ENCODE data around the gene DUSP3.
A peak's percentile ranks its signal among the peaks of the same experiment; 100 is the strongest.

DUSP3 gene

DNA sequence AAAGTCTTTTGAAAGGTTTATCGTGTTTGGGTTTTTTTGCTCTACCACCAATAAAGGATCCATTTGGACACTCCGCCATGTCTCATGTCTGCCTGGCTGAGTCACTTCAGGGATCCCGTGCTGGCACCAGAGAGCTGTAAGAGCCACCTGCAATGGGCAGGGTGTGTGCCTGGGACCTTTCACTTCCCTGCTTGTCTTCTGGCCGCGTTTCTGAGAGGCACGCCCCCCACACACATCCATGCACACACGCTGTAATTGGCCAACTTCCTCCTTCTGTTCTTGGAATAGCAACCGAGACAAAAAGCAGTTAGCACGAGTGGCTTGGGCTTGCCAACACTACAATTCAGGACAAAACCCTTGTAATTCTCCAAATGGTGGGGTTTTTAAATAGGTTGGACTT, 10.4 kb downstream of the DUSP3 start:
- DNase-seq (ENCODE audit: low spot score) = no peak

DNA sequence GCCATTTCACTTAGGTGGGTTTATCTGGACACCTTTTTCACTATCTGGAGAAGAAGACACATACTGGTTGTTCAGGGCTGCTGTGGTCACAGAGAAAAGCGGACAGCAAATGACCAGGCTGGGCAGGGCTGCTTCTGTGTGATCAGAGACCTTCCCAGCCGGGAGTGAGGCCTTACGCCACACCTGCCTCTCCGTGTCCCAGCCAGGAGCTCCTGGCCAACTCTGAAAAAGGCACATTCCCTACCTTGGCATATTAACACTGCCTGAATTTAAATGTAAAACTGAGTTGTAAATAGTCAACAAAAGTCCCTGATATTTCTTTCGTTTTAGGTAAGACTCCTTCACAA, 11.1 kb downstream of the DUSP3 start:
- no peak for DNase-seq (ENCODE audit: low spot score)

DNA sequence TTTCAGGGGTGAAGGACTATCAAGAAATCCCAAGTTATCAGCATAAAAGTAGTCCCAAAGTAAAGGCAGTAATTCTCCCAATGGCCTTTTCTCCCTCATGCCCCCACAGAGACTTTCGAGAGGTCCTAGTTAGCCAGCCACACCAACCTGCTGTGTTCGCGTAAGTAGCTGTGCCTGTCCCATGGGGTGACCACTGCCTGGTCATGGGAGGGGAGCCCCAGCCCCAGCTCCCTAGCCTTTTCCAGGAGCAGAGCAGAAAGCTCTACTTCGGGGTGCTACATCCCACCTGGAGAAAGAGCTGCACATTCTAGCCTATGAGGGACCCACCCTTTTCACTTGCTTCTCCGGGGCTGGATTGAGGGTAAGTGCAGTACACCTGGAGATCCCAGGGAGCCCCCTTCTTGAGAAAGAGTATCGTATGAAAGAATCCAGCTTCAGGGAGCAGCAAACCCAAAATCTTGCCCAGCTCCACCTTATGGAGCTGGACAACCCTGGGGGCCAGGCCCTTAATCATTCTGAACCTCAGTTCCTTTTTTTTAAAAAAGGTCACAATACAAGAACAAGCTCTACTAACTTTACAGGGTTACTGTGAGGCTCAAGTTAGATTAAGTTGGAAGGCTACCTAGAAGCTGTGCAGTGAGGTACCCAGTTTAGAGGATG, 11.6 kb downstream of the DUSP3 start:
- DNase-seq (ENCODE audit: low spot score) = no peak

DNA sequence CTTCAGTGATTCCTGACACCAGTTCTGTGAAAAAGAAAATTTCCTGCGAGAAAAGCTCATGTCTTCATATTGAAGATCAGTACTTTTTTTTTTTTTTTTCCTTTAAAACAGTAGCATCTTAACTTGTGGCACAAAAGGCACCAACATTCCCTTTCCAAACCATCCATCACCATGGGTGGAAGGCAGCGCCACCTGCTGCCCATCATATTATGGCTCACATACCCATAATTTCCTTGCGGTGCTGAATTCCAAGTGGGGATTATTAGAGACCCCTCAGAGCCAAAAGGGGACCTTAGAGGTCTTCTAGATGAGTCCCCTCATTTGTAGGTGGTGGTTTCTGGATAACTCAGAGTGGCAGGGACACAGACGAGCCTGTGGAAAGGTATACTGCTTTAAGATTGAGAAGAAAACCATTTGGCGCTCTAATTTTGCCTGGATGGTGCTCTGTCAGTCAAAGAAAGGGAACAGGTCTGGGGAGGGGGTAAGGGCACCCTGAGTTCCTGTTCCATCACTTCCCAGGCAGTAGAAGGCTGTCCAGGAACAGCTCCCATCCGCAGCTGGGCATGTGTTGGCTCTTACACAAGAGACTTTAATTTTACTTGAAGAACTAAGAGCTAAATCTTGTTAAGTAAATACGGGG, 12.2 kb downstream of the DUSP3 start:
- no peak for DNase-seq (ENCODE audit: low spot score)

DNA sequence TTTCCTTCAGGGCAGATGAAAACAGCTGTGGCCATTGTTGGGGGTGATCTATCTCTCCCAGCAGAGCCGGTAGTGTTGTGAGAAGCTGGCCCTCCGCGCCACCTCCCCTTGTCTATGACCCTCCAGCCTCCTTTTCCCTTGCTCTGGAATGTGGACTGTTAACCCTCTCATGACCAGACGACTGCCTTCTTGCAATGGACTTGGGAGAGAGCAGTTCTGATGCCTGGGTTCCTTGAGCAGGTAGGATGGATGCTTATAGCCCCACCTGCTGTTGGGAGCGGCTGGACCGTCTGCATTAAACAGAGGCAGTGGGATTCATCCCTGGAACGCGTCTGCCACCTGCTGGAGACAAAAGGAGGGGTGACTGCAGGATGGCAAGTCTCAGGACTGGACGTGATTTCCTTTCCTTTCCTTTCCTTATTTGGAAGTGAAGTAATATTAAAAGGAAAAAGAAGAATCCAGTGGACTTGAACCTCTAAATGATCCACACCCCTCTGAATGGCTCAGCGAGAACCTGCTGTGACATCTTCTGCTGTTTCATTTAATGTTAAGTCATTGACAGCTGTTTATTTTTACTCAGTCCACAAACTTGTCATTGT, 18.4 kb downstream of the DUSP3 start:
- DNase-seq (ENCODE audit: low spot score) = peak; percentile 91

GRCh38 chr17:43759836-43760235, 18.9 kb downstream of the DUSP3 start:
- DNase-seq (ENCODE audit: low spot score) = no peak

GRCh38 chr17:43758497-43759174, 20.1 kb downstream of the DUSP3 start, which contains the start of gene SOST:
TSS of gene SOST (minus strand) at chr17:43758791. CDS start at chr17:43758741, 50 bp downstream.
- no peak for DNase-seq (ENCODE audit: low spot score)

GRCh38 chr17:43758086-43758485, 20.7 kb downstream of the DUSP3 start:
- no peak for DNase-seq (ENCODE audit: low spot score)

- DNase-seq (ENCODE audit: low spot score) = no peak
Observed at GRCh38 chr17:43757171-43757660, 21.6 kb downstream of the DUSP3 start.

- DNase-seq (ENCODE audit: low spot score) = no peak
Observed at GRCh38 chr17:43756201-43756600, 22.6 kb downstream of the DUSP3 start.

DNA sequence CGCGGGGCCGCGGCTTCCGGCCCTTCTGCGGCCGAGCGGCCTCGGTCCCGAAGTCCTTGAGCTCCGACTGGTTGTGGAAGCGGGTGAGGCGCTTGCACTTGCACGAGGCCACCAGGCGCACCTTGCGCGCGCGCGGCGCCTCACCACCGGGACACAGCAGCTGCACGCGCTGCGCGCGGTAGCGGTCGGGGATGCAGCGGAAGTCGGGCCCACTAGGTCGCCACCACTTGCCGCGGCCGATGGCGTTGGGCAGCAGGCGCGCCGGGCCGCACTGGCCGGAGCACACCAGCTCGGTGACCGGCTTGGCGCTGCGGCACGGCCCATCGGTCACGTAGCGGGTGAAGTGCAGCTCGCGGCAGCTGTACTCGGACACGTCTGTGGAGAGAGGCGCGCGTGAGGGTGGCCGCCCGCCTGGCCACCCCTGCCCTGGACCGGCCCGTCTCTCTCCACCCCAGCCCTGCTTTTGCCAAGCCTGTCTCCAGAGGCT, 23.3 kb downstream of the DUSP3 start:
- DNase-seq (ENCODE audit: low spot score) = no peak

DNA sequence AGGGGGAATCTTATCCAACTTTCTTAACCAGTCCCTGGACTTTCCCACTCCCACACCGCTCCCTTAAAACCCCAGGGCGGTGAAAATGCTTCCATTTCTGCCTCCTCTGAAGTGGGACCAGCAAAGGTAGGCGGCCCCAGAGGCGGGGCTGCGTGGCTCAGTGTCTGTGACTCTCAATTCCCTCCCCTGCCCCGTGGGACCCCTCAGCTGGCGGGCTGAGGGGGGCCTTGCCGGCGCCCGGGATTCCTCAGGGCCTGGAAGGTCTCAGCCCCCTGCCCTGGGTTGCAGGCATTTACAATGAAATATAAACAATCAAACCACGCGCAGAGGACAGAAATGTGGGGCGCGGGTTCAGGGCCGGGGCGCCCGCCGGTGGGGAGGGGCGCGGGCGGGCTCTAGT, 23.8 kb downstream of the DUSP3 start:
- no peak for DNase-seq (ENCODE audit: low spot score)

DNA sequence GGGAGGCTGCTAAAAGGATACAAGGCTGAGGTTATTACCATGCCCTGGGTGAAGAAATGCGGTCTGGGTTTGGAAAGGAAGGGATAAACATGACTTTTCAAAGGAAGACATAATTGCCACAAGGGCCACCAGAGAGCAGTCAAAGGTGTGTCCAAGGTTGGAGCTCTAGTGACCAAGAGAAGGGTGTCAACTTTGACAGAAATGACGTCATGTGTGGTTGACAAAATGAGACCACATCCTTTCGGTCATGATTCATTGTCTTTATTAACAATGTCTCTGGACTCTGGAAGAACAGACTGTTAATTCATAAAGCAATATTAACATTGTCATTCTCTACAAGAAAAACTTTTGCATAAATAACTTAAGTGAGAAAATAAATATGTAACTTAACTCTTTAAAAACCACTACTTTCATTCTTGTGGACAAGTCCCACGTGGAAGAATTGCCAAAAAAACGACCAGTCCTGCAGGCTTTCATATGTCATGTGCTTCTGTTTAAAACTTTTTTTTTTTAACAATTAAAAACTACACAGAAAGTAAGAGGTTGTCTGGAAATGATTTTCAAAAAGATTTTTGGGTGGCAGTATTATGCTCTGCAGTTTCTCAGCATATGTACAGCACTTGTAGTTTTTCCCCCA, 25.2 kb downstream of the DUSP3 start:
- peak; percentile 8 for DNase-seq (ENCODE audit: low spot score)

GRCh38 chr17:43750153-43750552, 28.6 kb downstream of the DUSP3 start:
- no peak for DNase-seq (ENCODE audit: low spot score)

DNA sequence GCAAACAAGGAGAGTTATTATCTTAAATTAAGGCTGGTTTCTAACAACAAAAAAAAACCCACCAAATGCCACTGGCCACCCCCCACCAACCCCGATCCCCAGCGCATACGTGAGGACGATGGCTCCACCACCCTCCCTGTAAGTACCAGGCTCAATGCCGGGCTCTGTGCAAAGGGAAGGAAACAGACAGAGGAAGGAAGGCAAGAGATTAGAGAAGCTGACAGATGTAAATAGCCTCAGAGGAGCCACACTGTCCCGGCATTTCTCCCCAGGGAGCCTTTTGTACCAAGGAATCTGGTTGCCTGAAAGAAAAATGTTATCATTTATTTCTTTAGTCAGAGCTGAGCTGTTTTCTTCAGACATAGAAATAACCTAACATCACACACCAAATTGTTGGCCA, 33.2 kb downstream of the DUSP3 start:
- DNase-seq (ENCODE audit: low spot score) = no peak

- no peak for DNase-seq (ENCODE audit: low spot score)
Observed at GRCh38 chr17:43741636-43742035, 37.1 kb downstream of the DUSP3 start.

GRCh38 chr17:43740541-43740940, 38.2 kb downstream of the DUSP3 start:
- no peak for DNase-seq (ENCODE audit: low spot score)

DNA sequence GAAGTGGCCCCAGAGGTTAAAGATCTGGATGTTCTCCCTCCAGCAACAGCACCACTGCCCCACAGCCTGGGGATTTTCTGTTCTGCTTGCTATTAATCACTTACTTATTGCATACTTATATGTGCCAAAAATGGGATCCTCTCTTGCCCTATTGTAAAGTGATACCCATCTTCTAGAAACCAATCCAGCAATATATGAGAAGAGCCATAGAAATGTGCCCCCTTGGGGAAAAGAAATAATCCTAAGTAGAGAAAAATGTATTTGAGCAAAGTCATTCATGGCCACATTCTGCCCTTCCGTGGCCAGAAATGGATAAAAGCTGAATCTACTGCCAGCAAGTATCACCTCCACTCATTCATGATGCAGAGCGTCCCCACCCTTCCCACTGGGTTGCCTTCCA, 41.1 kb downstream of the DUSP3 start:
- DNase-seq (ENCODE audit: low spot score) = no peak

DNA sequence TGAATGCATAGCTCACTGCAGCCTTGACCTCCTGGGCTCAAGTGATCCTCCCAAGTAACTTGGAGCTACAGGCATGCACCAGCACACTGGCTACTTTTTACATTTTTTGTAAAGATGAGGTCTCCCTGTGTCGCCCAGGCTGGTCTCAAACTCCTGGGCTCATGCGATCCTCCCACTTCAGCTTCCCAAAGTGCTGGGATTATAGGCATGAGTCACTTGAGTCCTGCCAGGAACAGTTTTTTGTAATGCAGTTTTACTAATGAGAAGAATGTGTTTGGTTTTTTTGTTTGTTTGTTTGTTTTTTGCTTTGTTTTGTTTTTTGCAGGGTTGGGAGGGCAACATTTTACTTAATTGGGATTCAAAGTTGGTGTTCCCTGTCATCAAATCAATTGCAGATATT, 42.4 kb downstream of the DUSP3 start:
- no peak for DNase-seq (ENCODE audit: low spot score)

DNA sequence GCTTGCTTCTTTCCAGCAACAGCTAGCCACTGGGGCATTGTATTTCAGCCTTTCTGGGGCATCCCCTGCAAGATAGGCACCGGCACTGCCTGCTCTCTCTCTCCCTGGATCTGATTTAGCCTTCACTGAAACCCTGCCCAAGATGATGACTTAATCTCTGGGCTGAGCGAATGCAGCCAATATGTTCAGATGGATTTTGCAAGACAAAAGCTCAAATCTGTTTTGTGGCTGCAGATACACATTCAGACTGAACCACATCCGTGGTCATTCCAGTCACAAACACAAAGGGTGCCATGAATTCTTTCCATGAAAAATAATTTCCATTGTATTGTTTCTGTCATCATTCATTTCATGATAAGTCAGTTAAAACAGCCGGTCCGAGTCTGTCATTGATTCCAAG, 44.4 kb downstream of the DUSP3 start:
- DNase-seq (ENCODE audit: low spot score) = no peak

- DNase-seq (ENCODE audit: low spot score) = no peak
Observed at GRCh38 chr17:43733956-43734355, 44.8 kb downstream of the DUSP3 start.

GRCh38 chr17:43732958-43733357, 45.8 kb downstream of the DUSP3 start:
- DNase-seq (ENCODE audit: low spot score) = no peak

Measured in LoVo (cell line).